GM23338 (cell line): ENCODE data around the gene IFI35. TPM values are rescaled to one million over a fixed set of nuclear protein-coding genes. Genes with fewer than 3 reads are reported as not detected.
"Not testable (repeated sequence)": the region's sequence is repeated elsewhere in the genome, so short reads cannot be mapped to it uniquely, and the experiment has no call there.

Experiments used
- ATAC-seq: fragments of 200-7000 bp; cut with Tn5 transposase; 3 replicates; pipeline ENCODE4 v1.9.1; 2020
- DNase-seq: peaks from one replicate; pipeline ENCODE4 v3.0.0-alpha.2; 2015; ENCODE audit warnings: low spot score
- H2AFZ ChIP-seq: fragments of 200-600 bp; sonication (generic); 2 replicates; pipeline ENCODE4 v1.8.0; 2016; ENCODE audit warnings: antibody characterized with exemption, mild to moderate bottlenecking, moderate library complexity
- H3F3A ChIP-seq: fragments of 200-600 bp; sonication (generic); replicated peaks from 2 replicates; pipeline ENCODE4 v1.8.0; 2017; ENCODE audit warnings: antibody characterized with exemption, mixed run types, low read depth
- H3K27ac ChIP-seq: fragments of 200-600 bp; sonication (generic); 2 replicates; pipeline ENCODE4 v1.6.1; 2016; ENCODE audit warnings: low read depth
- H3K27me3 ChIP-seq: fragments of 200-600 bp; sonication (generic); 2 replicates; pipeline ENCODE4 v1.8.0; 2016; ENCODE audit warnings: mild to moderate bottlenecking, mixed run types, moderate library complexity; ENCODE audit not compliant: insufficient read depth
- H3K36me3 ChIP-seq: fragments of 200-600 bp; sonication (generic); 2 replicates; pipeline ENCODE4 v1.8.0; 2016; ENCODE audit warnings: mild to moderate bottlenecking; ENCODE audit not compliant: insufficient read depth
- H3K4me1 ChIP-seq: fragments of 200-600 bp; sonication (generic); 2 replicates; pipeline ENCODE4 v1.8.0; 2016; ENCODE audit warnings: mild to moderate bottlenecking, moderate library complexity; ENCODE audit not compliant: insufficient read depth
- H3K4me2 ChIP-seq: fragments of 200-600 bp; sonication (generic); 2 replicates; pipeline ENCODE4 v1.7.1; 2017; ENCODE audit warnings: mixed run types
- H3K4me3 ChIP-seq: fragments of 200-600 bp; sonication (generic); 2 replicates; pipeline ENCODE4 v1.6.1; 2016; ENCODE audit warnings: mixed run types
- H3K79me2 ChIP-seq: fragments of 200-600 bp; sonication (generic); replicated peaks from 2 replicates; pipeline ENCODE4 v1.8.0; 2017; ENCODE audit warnings: mild to moderate bottlenecking; ENCODE audit not compliant: insufficient read depth
- H3K9me2 ChIP-seq: fragments of 200-600 bp; sonication (generic); 2 replicates; pipeline ENCODE4 v1.8.0; 2017; ENCODE audit not compliant: insufficient read depth
- H4K20me1 ChIP-seq: fragments of 200-600 bp; sonication (generic); replicated peaks from 2 replicates; pipeline ENCODE4 v1.8.0; 2017; ENCODE audit warnings: mild to moderate bottlenecking; ENCODE audit not compliant: insufficient read depth
- H3K27ac Mint-ChIP-seq: 2 replicates; pipeline ENCODE4 v1.8.0; 2020; ENCODE audit warnings: inconsistent platforms, mild to moderate bottlenecking, moderate library complexity, mixed read lengths
- H3K27me3 Mint-ChIP-seq: 3 replicates; pipeline ENCODE4 v1.8.0; 2022; ENCODE audit warnings: low read depth, mild to moderate bottlenecking, moderate library complexity, mixed read lengths, inconsistent platforms; ENCODE audit not compliant: insufficient read depth, poor library complexity
- H3K36me3 Mint-ChIP-seq: 3 replicates; pipeline ENCODE4 v1.8.0; 2021; ENCODE audit warnings: low read depth, mild to moderate bottlenecking, inconsistent platforms, moderate library complexity, mixed read lengths
- H3K4me1 Mint-ChIP-seq: 3 replicates; pipeline ENCODE4 v1.8.0; 2020; ENCODE audit warnings: mild to moderate bottlenecking, inconsistent platforms, mixed read lengths
- H3K4me3 Mint-ChIP-seq: 3 replicates; pipeline ENCODE4 v1.8.0; 2021; ENCODE audit warnings: moderate library complexity, mild to moderate bottlenecking, inconsistent platforms, mixed read lengths
- H3K9me3 Mint-ChIP-seq: 3 replicates; pipeline ENCODE4 v1.8.0; 2020; ENCODE audit warnings: moderate library complexity, mild to moderate bottlenecking, inconsistent platforms, mixed read lengths
- CREB1 ChIP-seq: fragments of 250-450 bp; sonication (Bioruptor Pico); IDR thresholded peaks from 2 replicates; pipeline ENCODE4 v1.5.0; 2020; ENCODE audit warnings: low read depth, mild to moderate bottlenecking, moderate library complexity
- ETS1 ChIP-seq: IDR thresholded peaks from 2 replicates; pipeline ENCODE4 v1.6.1; 2016; ENCODE audit warnings: antibody characterized with exemption
- EZH2 ChIP-seq: fragments of 200-600 bp; sonication (generic); IDR thresholded peaks from one replicate; pipeline ENCODE4 v1.8.0; 2017; ENCODE audit warnings: antibody characterized with exemption, mild to moderate bottlenecking, low read depth; ENCODE audit not compliant: unreplicated experiment
- NANOG ChIP-seq: IDR thresholded peaks from 2 replicates; pipeline ENCODE4 v1.6.1; 2016; ENCODE audit warnings: antibody characterized with exemption, borderline replicate concordance
- ZNF114 ChIP-seq: fragments of 250-450 bp; sonication (Bioruptor Pico); IDR thresholded peaks from 2 replicates; pipeline ENCODE4 v1.5.0; 2020; ENCODE audit warnings: mild to moderate bottlenecking, moderate library complexity
- ZNF331 ChIP-seq: fragments of 250-450 bp; sonication (Bioruptor Pico); IDR thresholded peaks from 2 replicates; pipeline ENCODE4 v1.5.0; 2020; ENCODE audit warnings: low read depth, mild to moderate bottlenecking, moderate library complexity
- ZNF462 ChIP-seq: fragments of 250-450 bp; sonication (Bioruptor Pico); IDR thresholded peaks from 2 replicates; pipeline ENCODE4 v1.5.0; 2020; ENCODE audit warnings: mild to moderate bottlenecking, moderate library complexity
- polyA plus RNA-seq: library from polyadenylated mRNA; unstranded; fragments of >200 nt; fragmentation: Nextera tagmentation; extraction: Ambion mirVana; gene quantifications from 2 replicates; pipeline ENCODE4 v1.2.1, GENCODE V29; 2016
- total RNA-seq: library from RNA; depleted of rRNA; stranded (reverse); fragments of >200 nt; shearing (Covaris generic); gene quantifications from 2 replicates; pipeline ENCODE4 v1.2.3, GENCODE V29; 2014

IFI35 gene
- total and polyA plus RNA-seq, 2 experiments from 2014 or later, result 1.8 to 2.3 TPM

GRCh38 chr17:42975265-42975664 lies 31.3 kb upstream of the IFI35 start (continued):
- TF ChIP-seq ZNF462 (CRISPR knock-in tag) (no peak), ZNF114 (CRISPR knock-in tag) (no peak), EZH2 (no peak), ZNF331 (CRISPR knock-in tag) (no peak), ETS1 (no peak), CREB1 (CRISPR knock-in tag) (no peak), NANOG (no peak)

GRCh38 chr17:42975701-42976100 lies 30.9 kb upstream of the IFI35 start:
- not testable (repeated sequence) for H3K27me3 ChIP-seq

More at GRCh38 chr17:42975701-42976100, 30.9 kb upstream of the IFI35 start:
- not testable (repeated sequence) for H3K9me2 ChIP-seq, H3K36me3 ChIP-seq, H3K27me3 Mint-ChIP-seq, H3K27ac Mint-ChIP-seq, H2AFZ ChIP-seq, H3F3A ChIP-seq, H3K9me3 Mint-ChIP-seq, ATAC-seq, H3K4me3 ChIP-seq, H3K27ac ChIP-seq, H3K36me3 Mint-ChIP-seq, H4K20me1 ChIP-seq, H3K4me1 ChIP-seq, H3K4me1 Mint-ChIP-seq, H3K4me2 ChIP-seq, H3K79me2 ChIP-seq, H3K4me3 Mint-ChIP-seq, DNase-seq
